UCSD-AML1 (cell line): ENCODE data around the gene KRR1.
"Not testable (repeated sequence)": the region's sequence is repeated elsewhere in the genome, so short reads cannot be mapped to it uniquely, and the experiment has no call there.

ENCODE experiments used
- DNase-seq: peaks from one replicate; lab custom pipeline; 2025; ENCODE audit not compliant: unreplicated experiment; lab: John Stamatoyannopoulos, UW

Gene KRR1

GRCh38 chr12:75479963-75480461, 31.4 kb downstream of the KRR1 start:
- DNase-seq = no peak

GRCh38 chr12:75478116-75478794, 33.2 kb downstream of the KRR1 start:
- DNase-seq = no peak

GRCh38 chr12:75477137-75477536, 34.3 kb downstream of the KRR1 start:
- DNase-seq = no peak

GRCh38 chr12:75476071-75476470, 35.3 kb downstream of the KRR1 start:
- DNase-seq = no peak

GRCh38 chr12:75474116-75474515, 37.3 kb downstream of the KRR1 start:
- no peak for DNase-seq

- DNase-seq = peak; percentile 14
Observed at GRCh38 chr12:75471902-75472890, 39.2 kb downstream of the KRR1 start.

- no peak for DNase-seq
Observed at GRCh38 chr12:75460204-75460603, 51.2 kb downstream of the KRR1 start.

- no peak for DNase-seq
Observed at GRCh38 chr12:75459755-75460154, 51.7 kb downstream of the KRR1 start.

GRCh38 chr12:75457866-75458265, 53.5 kb downstream of the KRR1 start:
- not testable (repeated sequence) for DNase-seq

GRCh38 chr12:75457191-75457590, 54.2 kb downstream of the KRR1 start:
- no peak for DNase-seq

- DNase-seq = no peak
Observed at GRCh38 chr12:75455839-75456238, 55.6 kb downstream of the KRR1 start.

- no peak for DNase-seq
Observed at GRCh38 chr12:75452675-75453330, 58.6 kb downstream of the KRR1 start.

GRCh38 chr12:75447691-75448393, 63.6 kb downstream of the KRR1 start:
- DNase-seq = no peak

GRCh38 chr12:75446857-75447256, 64.6 kb downstream of the KRR1 start:
- no peak for DNase-seq

GRCh38 chr12:75445137-75445507, 66.3 kb downstream of the KRR1 start:
- peak; percentile 9 for DNase-seq

- DNase-seq = peak; percentile 20
Observed at GRCh38 chr12:75444429-75445136, 66.8 kb downstream of the KRR1 start.

GRCh38 chr12:75443709-75444108, 67.7 kb downstream of the KRR1 start:
- no peak for DNase-seq

GRCh38 chr12:75442454-75442853, 69.0 kb downstream of the KRR1 start:
- DNase-seq = not testable (repeated sequence)

- DNase-seq = not testable (repeated sequence)
Observed at GRCh38 chr12:75441687-75442449, 69.5 kb downstream of the KRR1 start.
